A549 (cell line): Measurements from ENCODE around the gene APP. TPM values are rescaled to one million over a fixed set of nuclear protein-coding genes. Genes with fewer than 3 reads are reported as not detected.
"Not testable (repeated sequence)": the region's sequence is repeated elsewhere in the genome, so short reads cannot be mapped to it uniquely, and the experiment has no call there.

Source experiments
- ATAC-seq, 2 experiments: fragments of 200-7000 bp in 1 of 2; fragments of >200 bp in 1 of 2; cut with Nextera tagmentation in 1 of 2; cut with Tn5 transposase in 1 of 2; 3 replicates each; pipeline versions ENCODE4 v1.8.0 to v1.9.1; 2018 to 2020; ENCODE audit warnings: mild to moderate bottlenecking in 1 of 2, moderate library complexity in 1 of 2
- CTCF ChIA-PET: fragments of 300-600 bp; sonication (Branson Sonifier 250); formaldehyde crosslinking; extraction: SDS; loops from one replicate; lab custom pipeline; 2021; ENCODE audit warnings: antibody characterized with exemption, inconsistent platforms; lab: Yijun Ruan, JAX
- POLR2A ChIA-PET: fragments of 350-600 bp; formaldehyde crosslinking; extraction: SDS; loops from one replicate; lab custom pipeline; 2021; ENCODE audit warnings: antibody characterized with exemption, inconsistent platforms; lab: Yijun Ruan, JAX
- DNase-seq, 2 experiments: peaks; one replicate each; pipeline versions ENCODE4 v3.0.0 to v3.0.0-alpha.2; 2011 to 2016; ENCODE audit warnings: low read depth in 1 of 2, low spot score in 1 of 2
- FAIRE-seq: peaks from 2 replicates; lab custom pipeline; 2011; peaks lifted over from hg19 to GRCh38; lab: Jason Lieb, UNC
- H3K27ac ChIP-seq, 2 experiments: fragments of >200 bp; sonication (Bioruptor Twin); formaldehyde crosslinking; 3 replicates each; pipeline ENCODE4 v1.5.1; 2016 to 2017
- H3K4me1 ChIP-seq: fragments of >200 bp; sonication (Bioruptor Twin); formaldehyde crosslinking; 3 replicates; pipeline ENCODE4 v1.6.1; 2016
- H3K4me2 ChIP-seq: fragments of >200 bp; sonication (Bioruptor Twin); formaldehyde crosslinking; 3 replicates; pipeline ENCODE4 v1.6.1; 2016
- H3K4me3 ChIP-seq: fragments of >200 bp; sonication (Bioruptor Twin); formaldehyde crosslinking; 3 replicates; pipeline ENCODE4 v1.5.1; 2016
- H3K9me3 ChIP-seq: fragments of >200 bp; sonication (Bioruptor Twin); formaldehyde crosslinking; 3 replicates; pipeline ENCODE4 v1.6.1; 2016
- ATOH8 ChIP-seq: fragments of 250-450 bp; sonication (Bioruptor Pico); IDR thresholded peaks from 2 replicates; pipeline ENCODE4 v1.5.0; 2020; ENCODE audit warnings: low read depth, mild to moderate bottlenecking, moderate library complexity
- BCL3 ChIP-seq: fragments of >200 bp; sonication (Bioruptor Twin); formaldehyde crosslinking; IDR thresholded peaks from 3 replicates; pipeline ENCODE4 v1.6.1; 2016
- BHLHE40 ChIP-seq: IDR thresholded peaks from 2 replicates; pipeline ENCODE4 v1.6.1; 2012; ENCODE audit warnings: low read depth, low read length, inconsistent platforms
- CEBPB ChIP-seq, 2 experiments: fragments of >200 bp in 1 of 2; sonication (Bioruptor Twin) in 1 of 2; formaldehyde crosslinking in 1 of 2; IDR thresholded peaks; 2 replicates each; pipeline ENCODE4 v1.6.1; 2012 to 2016
- CHD4 ChIP-seq: fragments of 200-600 bp; sonication (generic); IDR thresholded peaks from 2 replicates; pipeline ENCODE4 v1.6.1; 2016; ENCODE audit warnings: antibody characterized with exemption, mild to moderate bottlenecking, borderline replicate concordance
- EHMT2 ChIP-seq: fragments of 200-600 bp; sonication (generic); IDR thresholded peaks from 2 replicates; pipeline ENCODE4 v1.6.1; 2016; ENCODE audit warnings: antibody characterized with exemption, low read depth, mild to moderate bottlenecking, moderate library complexity
- FOSB ChIP-seq: fragments of 250-450 bp; sonication (Bioruptor Pico); IDR thresholded peaks from 2 replicates; pipeline ENCODE4 v1.5.0; 2020; ENCODE audit warnings: mild to moderate bottlenecking, moderate library complexity
- FOSL2 ChIP-seq, 2 experiments: fragments of 450-650 bp in 1 of 2; fragments of >200 bp in 1 of 2; sonication (Bioruptor Twin) in 1 of 2; formaldehyde crosslinking; IDR thresholded peaks; 2 replicates each; pipeline versions ENCODE4 v1.5.0 to v1.6.1; 2016 to 2020; ENCODE audit warnings: mild to moderate bottlenecking in 1 of 2, moderate library complexity in 1 of 2
- FOXS1 ChIP-seq: fragments of 250-450 bp; sonication (Bioruptor Pico); IDR thresholded peaks from 2 replicates; pipeline ENCODE4 v1.5.0; 2020; ENCODE audit warnings: mild to moderate bottlenecking, moderate library complexity
- GATA3 ChIP-seq: IDR thresholded peaks from 2 replicates; pipeline ENCODE4 v1.6.1; 2012; ENCODE audit warnings: borderline replicate concordance
- HMGXB4 ChIP-seq: fragments of 250-450 bp; sonication (Bioruptor Pico); IDR thresholded peaks from 2 replicates; pipeline ENCODE4 v1.5.0; 2021; ENCODE audit warnings: mild to moderate bottlenecking, moderate library complexity, borderline replicate concordance
- HOXB5 ChIP-seq: fragments of 250-450 bp; sonication (Bioruptor Pico); IDR thresholded peaks from 2 replicates; pipeline ENCODE4 v1.5.0; 2020; ENCODE audit warnings: mild to moderate bottlenecking, moderate library complexity
- JUNB ChIP-seq: fragments of >200 bp; sonication (Bioruptor Twin); formaldehyde crosslinking; IDR thresholded peaks from 2 replicates; pipeline ENCODE4 v1.6.1; 2016
- KDM1A ChIP-seq: fragments of 200-600 bp; sonication (generic); IDR thresholded peaks from 2 replicates; pipeline ENCODE4 v1.6.1; 2016; ENCODE audit warnings: low read depth, mild to moderate bottlenecking
- KDM5A ChIP-seq: fragments of 200-600 bp; sonication (generic); IDR thresholded peaks from 2 replicates; pipeline ENCODE4 v1.6.1; 2016; ENCODE audit warnings: antibody characterized with exemption, mild to moderate bottlenecking
- MAFK ChIP-seq: fragments of 450-650 bp; IDR thresholded peaks from 2 replicates; pipeline ENCODE4 v1.6.1; 2014; ENCODE audit not compliant: partially characterized antibody
- NPAS2 ChIP-seq: fragments of 250-450 bp; sonication (Bioruptor Pico); IDR thresholded peaks from 2 replicates; pipeline ENCODE4 v1.8.0; 2022; ENCODE audit warnings: mild to moderate bottlenecking, moderate library complexity, borderline replicate concordance
- NR3C1 ChIP-seq: fragments of >200 bp; sonication (Bioruptor Twin); formaldehyde crosslinking; IDR thresholded peaks from 3 replicates; pipeline ENCODE4 v1.6.1; 2017
- SREBF2 ChIP-seq: fragments of 450-650 bp; IDR thresholded peaks from 2 replicates; pipeline ENCODE4 v1.6.1; 2014; ENCODE audit warnings: mild to moderate bottlenecking, moderate library complexity
- TP53 ChIP-seq: fragments of 250-450 bp; sonication (Bioruptor Pico); IDR thresholded peaks from 2 replicates; pipeline ENCODE4 v1.5.0; 2021; ENCODE audit warnings: mild to moderate bottlenecking, moderate library complexity
- ZC3H11A ChIP-seq: fragments of 450-650 bp; IDR thresholded peaks from 2 replicates; pipeline ENCODE4 v1.6.1; 2014; ENCODE audit warnings: antibody characterized with exemption, mild to moderate bottlenecking
- ZFP36 ChIP-seq: fragments of 450-650 bp; IDR thresholded peaks from 2 replicates; pipeline ENCODE4 v1.6.1; 2014; ENCODE audit warnings: borderline replicate concordance; ENCODE audit not compliant: partially characterized antibody
- WGBS: methylation state at CpG from one replicate; pipeline ENCODE4 v1.1.6; 2017; ENCODE audit errors: missing lambda C conversion rate; 5-methylcytosine and 5-hydroxymethylcytosine counted together
- polyA plus RNA-seq, 4 experiments: library from polyadenylated mRNA; depleted of rRNA in 3 of 4; stranded (reverse); fragments of >200 nt; fragmentation: RNase III in 1 of 4; extraction: RNeasy Plus Mini Kit Qiagen cat#74134 plus additional on column Dnase treatment in 1 of 4; gene quantifications; 2 replicates in 3 of 4; 3 replicates in 1 of 4; pipeline ENCODE4 v1.2.3, GENCODE V29; 2011 to 2017

APP gene
- polyA plus RNA-seq, 2 of the 4 experiments (the other 2 are of a cell fraction): 540 to 565 TPM

- TF ChIP-seq GATA3 (no peak), KDM1A (no peak), FOSL2 (IDR thresholded peaks at IDR 0.05) (no peak), FOSL2 (CRISPR knock-in tag; IDR thresholded peaks at IDR 0.05) (no peak), MAFK (no peak), NPAS2 (no peak), BHLHE40 (no peak), SREBF2 (no peak), TP53 (CRISPR knock-in tag) (no peak), KDM5A (no peak), ZC3H11A (no peak), NR3C1 (no peak), FOXS1 (CRISPR knock-in tag) (no peak), JUNB (no peak)
- ChIA-PET POLR2A (no interaction called here), CTCF (no interaction called here)
- Histone ChIP-seq H3K9me3 (no peaks in the 10 kb centered on the region), H3K4me2 (no peak overlapping the region), H3K27ac (no peak overlapping the region), H3K4me3 (no peak overlapping the region), H3K4me1 (no peaks in the 10 kb centered on the region)
- WGBS: 72% methylated on average over 2 of the region's 2 CpGs
- ATAC-seq (no peak), FAIRE-seq (no peak), DNase-seq (no peak)
These were observed 244.6 kb downstream of the APP start for GRCh38 chr21:25925936-25926335.

- 96% methylated on average over 12 of the region's 14 CpGs for WGBS
- ChIA-PET CTCF (interaction anchor here (0.6 kb wide), 1 partner anchor 1629 kb away, joined by 3 read pairs; no protein-coding TSS in a partner anchor), POLR2A (no interaction called here)
- no peak for ATAC-seq
- Histone ChIP-seq H3K27ac (no peak overlapping the region), H3K4me2 (no peak overlapping the region), H3K4me3 (no peak overlapping the region), H3K4me1 (no peaks in the 10 kb centered on the region), H3K9me3 (no peaks in the 10 kb centered on the region)
- no peak for FAIRE-seq
- TF ChIP-seq CEBPB (IDR thresholded peaks at IDR 0.05) (no peak), HOXB5 (CRISPR knock-in tag) (no peak), CHD4 (no peak)
- DNase-seq: no peak
These were observed 245.3 kb downstream of the APP start for GRCh38 chr21:25925064-25925800.

- FAIRE-seq, ATAC-seq, H3K27ac ChIP-seq, CTCF ChIA-PET, H3K4me2 ChIP-seq, H3K4me3 ChIP-seq, H3K4me1 ChIP-seq, DNase-seq, H3K9me3 ChIP-seq, POLR2A ChIA-PET: not testable (repeated sequence)
- 93% methylated on average over 11 of the region's 17 CpGs for WGBS
These were observed 252.4 kb downstream of the APP start for GRCh38 chr21:25918152-25918551.

- ATAC-seq: no peak
- ChIA-PET POLR2A (no interaction called here), CTCF (no interaction called here)
- Histone ChIP-seq H3K9me3 (no peaks in the 10 kb centered on the region), H3K4me1 (no peaks in the 10 kb centered on the region), H3K27ac (no peak overlapping the region), H3K4me2 (no peak overlapping the region), H3K4me3 (no peak overlapping the region)
- DNase-seq: no peak
- TF ChIP-seq EHMT2: no peak
- WGBS: 96% methylated on average over 6 of the region's 6 CpGs
- FAIRE-seq: no peak
These were observed 254.3 kb downstream of the APP start for GRCh38 chr21:25916226-25916625.

- no peak overlapping the region for H3K27ac ChIP-seq
- ChIA-PET CTCF (no interaction called here), POLR2A (no interaction called here)
- no peak overlapping the region for H3K4me3 ChIP-seq
- ATAC-seq (no peak), FAIRE-seq (no peak), DNase-seq (no peak)
- H3K4me1 ChIP-seq: no peaks in the 10 kb centered on the region
- H3K4me2 ChIP-seq: no peak overlapping the region
- 97% methylated on average over 3 of the region's 3 CpGs for WGBS
- H3K9me3 ChIP-seq: no peaks in the 10 kb centered on the region
- TF ChIP-seq BCL3 (no peak), HMGXB4 (no peak), FOSB (no peak), NR3C1 (no peak), ZFP36 (no peak), ATOH8 (CRISPR knock-in tag) (no peak)
These were observed 257.1 kb downstream of the APP start for GRCh38 chr21:25913479-25913878.
